Left ventricle myocardium inferior (tissue), 1 donor: ENCODE data around the gene ASPN. TPM values are rescaled to one million over a fixed set of nuclear protein-coding genes. Genes with fewer than 3 reads are reported as not detected.

Experiments used
- microRNA-seq: library from miRNA; unstranded; fragments of <30 nt; microRNA quantifications from one replicate; pipeline ENCODE4 v1.2.0, GENCODE V29; 2020
- total RNA-seq: library from RNA; stranded (reverse); fragmentation: NEBNext Ultra II Directional; extraction: Animal tissue kit (Norgen Biotek cat#: 25700); gene quantifications from one replicate; pipeline ENCODE4 v1.2.1, GENCODE V29; 2021
- donor health status: DM: no; HTN: yes; CAD: no; lungs with severe emphysema.

The ASPN gene
- total RNA-seq, 1 donor from 2014 or later = 17.5 TPM

Small RNA genes within 50 kb of the gene (microRNA-seq; reads per million reads assigned to microRNA genes)
- gene MIR4670 = not detected

Other genes with a start within 250 kb of the ASPN start
- gene IARS1, start 188.8 kb downstream of the ASPN start, total RNA-seq = 54.2 TPM
- 12.7 TPM for gene NOL8, start 157.2 kb downstream of the ASPN start, total RNA-seq
- gene CENPP, start 156.6 kb downstream of the ASPN start, total RNA-seq = 5.4 TPM
- 19.2 TPM for gene OGN, start 77.9 kb downstream of the ASPN start, total RNA-seq
- gene OMD, start 58.0 kb downstream of the ASPN start, total RNA-seq = 6.4 TPM
- 7.2 TPM for gene ECM2, start 53.5 kb upstream of the ASPN start, total RNA-seq
- 7.3 TPM for gene IPPK, start 187.6 kb upstream of the ASPN start, total RNA-seq